Kidney (tissue), 14 donors: Measurements from ENCODE around the gene BABAM2. TPM values are rescaled to one million over a fixed set of nuclear protein-coding genes. Genes with fewer than 3 reads are reported as not detected.

ENCODE experiments used
- DNase-seq, 5 donors: peaks; one replicate each; pipeline ENCODE4 v3.0.0-alpha.2; 2013 to 2020
- FAIRE-seq: peaks from 2 replicates; lab custom pipeline; 2012; peaks lifted over from hg19 to GRCh38; lab: Jason Lieb, UNC
- H3K27ac ChIP-seq, 2 donors: one replicate each; pipeline ENCODE4 v1.7.0; 2013; ENCODE audit warnings: low read depth in 2 of 2, low read length in 2 of 2, inconsistent platforms in 1 of 2
- H3K27me3 ChIP-seq: one replicate; pipeline ENCODE4 v1.7.1; 2013; ENCODE audit warnings: low read length, inconsistent platforms; ENCODE audit not compliant: control insufficient read depth, insufficient read depth
- H3K36me3 ChIP-seq, 3 donors: one replicate each; pipeline versions ENCODE4 v1.7.0 to v1.7.1; 2013; ENCODE audit warnings: low read length in 3 of 3, control low read depth in 1 of 3, inconsistent platforms in 1 of 3; ENCODE audit not compliant: insufficient read depth in 3 of 3, control insufficient read depth in 2 of 3
- H3K4me1 ChIP-seq, 3 donors: one replicate each; pipeline versions ENCODE4 v1.7.0 to v1.7.1; 2013; ENCODE audit warnings: low read length in 3 of 3, inconsistent platforms in 1 of 3, low read depth in 1 of 3; ENCODE audit not compliant: control insufficient read depth in 2 of 3, insufficient read depth in 2 of 3
- H3K4me3 ChIP-seq, 3 donors: one replicate each; pipeline versions ENCODE4 v1.7.0 to v1.8.1; 2013; ENCODE audit warnings: low read length in 3 of 3, control low read depth in 1 of 3, inconsistent platforms in 1 of 3
- H3K9ac ChIP-seq, 3 donors: one replicate each; pipeline versions ENCODE4 v1.7.0 to v1.7.1; 2013; ENCODE audit warnings: low read length in 3 of 3, control low read depth in 1 of 3, inconsistent platforms in 1 of 3
- H3K9me3 ChIP-seq, 3 donors: one replicate each; pipeline versions ENCODE4 v1.7.0 to v1.7.1; 2013; ENCODE audit warnings: low read length in 3 of 3, control low read depth in 1 of 3, inconsistent platforms in 1 of 3; ENCODE audit not compliant: control insufficient read depth in 2 of 3, insufficient read depth in 1 of 3
- intact Hi-C: fragments of 100-400 bp; cut with DNase I; formaldehyde crosslinking; loops from one replicate; pipeline ENCODE4 v1.11.1; 2022
- polyA plus RNA-seq: library from polyadenylated mRNA; stranded (reverse); fragments of 350-450 nt; fragmentation: Illumina TruSeq; extraction: RNeasy Lipid Tissue Mini Kit (QIAGEN cat#74804); gene quantifications from one replicate; pipeline ENCODE4 v1.2.3, GENCODE V29; 2014; ENCODE audit warnings: low read depth, low replicate concordance; ENCODE audit not compliant: insufficient read depth
- total RNA-seq: library from RNA; stranded (reverse); fragmentation: NEBNext Ultra II Directional; extraction: Animal tissue kit (Norgen Biotek cat#: 25700); gene quantifications from one replicate; pipeline ENCODE4 v1.2.1, GENCODE V29; 2021
- TF ChIP-seq, protein P1 (sequence below): IDR thresholded peaks from 3 replicates; pipeline ENCODE4 v1.5.1; 2012; ENCODE audit warnings: mild to moderate bottlenecking, moderate library complexity, borderline replicate concordance; ENCODE audit not compliant: insufficient read depth; ENCODE audit errors: extremely low read depth
- donor health status: control.
- donor health status: control.
- donor health status: control.
- donor health status: control.
- donor health status: control.
- donor health status: DM: yes; HTN: yes; CAD: no.
- donor health status: Normal renal cell carcinoma (clear cell type).

The BABAM2 gene
- total and polyA plus RNA-seq, 2 donors from 2014 or later = 68.4 to 74.1 TPM

DNA sequence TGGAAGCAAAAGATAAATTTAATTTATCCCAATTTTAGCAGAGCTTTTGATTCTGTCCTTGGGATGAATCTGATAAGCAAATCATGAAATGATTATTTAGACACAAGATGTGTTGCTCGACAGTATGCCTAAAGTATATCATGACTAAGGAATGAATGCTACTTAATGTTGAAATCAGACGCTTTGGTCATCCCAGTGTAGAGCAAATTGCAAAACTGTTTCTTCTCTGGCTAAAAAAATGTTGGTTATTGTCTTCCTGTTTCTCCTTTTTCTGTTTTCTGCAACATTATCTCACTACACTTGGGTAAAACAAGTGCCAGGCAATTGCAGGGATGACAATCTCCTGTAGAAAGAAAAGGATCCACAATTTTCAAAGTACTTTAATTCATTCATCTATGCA is 66.4 kb downstream of the BABAM2 start:
- TF ChIP-seq, protein P1, sequence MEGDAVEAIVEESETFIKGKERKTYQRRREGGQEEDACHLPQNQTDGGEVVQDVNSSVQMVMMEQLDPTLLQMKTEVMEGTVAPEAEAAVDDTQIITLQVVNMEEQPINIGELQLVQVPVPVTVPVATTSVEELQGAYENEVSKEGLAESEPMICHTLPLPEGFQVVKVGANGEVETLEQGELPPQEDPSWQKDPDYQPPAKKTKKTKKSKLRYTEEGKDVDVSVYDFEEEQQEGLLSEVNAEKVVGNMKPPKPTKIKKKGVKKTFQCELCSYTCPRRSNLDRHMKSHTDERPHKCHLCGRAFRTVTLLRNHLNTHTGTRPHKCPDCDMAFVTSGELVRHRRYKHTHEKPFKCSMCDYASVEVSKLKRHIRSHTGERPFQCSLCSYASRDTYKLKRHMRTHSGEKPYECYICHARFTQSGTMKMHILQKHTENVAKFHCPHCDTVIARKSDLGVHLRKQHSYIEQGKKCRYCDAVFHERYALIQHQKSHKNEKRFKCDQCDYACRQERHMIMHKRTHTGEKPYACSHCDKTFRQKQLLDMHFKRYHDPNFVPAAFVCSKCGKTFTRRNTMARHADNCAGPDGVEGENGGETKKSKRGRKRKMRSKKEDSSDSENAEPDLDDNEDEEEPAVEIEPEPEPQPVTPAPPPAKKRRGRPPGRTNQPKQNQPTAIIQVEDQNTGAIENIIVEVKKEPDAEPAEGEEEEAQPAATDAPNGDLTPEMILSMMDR = no peak
- Histone ChIP-seq H3K27me3 (no peaks in the 10 kb centered on the region), H3K4me3 (no peak overlapping the region), H3K36me3 (no peaks in the 10 kb centered on the region), H3K4me1 (peaks cover 0 to 31% (median 2%) of the 10 kb centered on the region in 3 donors), H3K27ac (no peak overlapping the region), H3K9me3 (no peaks in the 10 kb centered on the region), H3K9ac (no peak overlapping the region)
- FAIRE-seq (no peak), DNase-seq (no peak)
- intact Hi-C loops = no loop called here

DNA sequence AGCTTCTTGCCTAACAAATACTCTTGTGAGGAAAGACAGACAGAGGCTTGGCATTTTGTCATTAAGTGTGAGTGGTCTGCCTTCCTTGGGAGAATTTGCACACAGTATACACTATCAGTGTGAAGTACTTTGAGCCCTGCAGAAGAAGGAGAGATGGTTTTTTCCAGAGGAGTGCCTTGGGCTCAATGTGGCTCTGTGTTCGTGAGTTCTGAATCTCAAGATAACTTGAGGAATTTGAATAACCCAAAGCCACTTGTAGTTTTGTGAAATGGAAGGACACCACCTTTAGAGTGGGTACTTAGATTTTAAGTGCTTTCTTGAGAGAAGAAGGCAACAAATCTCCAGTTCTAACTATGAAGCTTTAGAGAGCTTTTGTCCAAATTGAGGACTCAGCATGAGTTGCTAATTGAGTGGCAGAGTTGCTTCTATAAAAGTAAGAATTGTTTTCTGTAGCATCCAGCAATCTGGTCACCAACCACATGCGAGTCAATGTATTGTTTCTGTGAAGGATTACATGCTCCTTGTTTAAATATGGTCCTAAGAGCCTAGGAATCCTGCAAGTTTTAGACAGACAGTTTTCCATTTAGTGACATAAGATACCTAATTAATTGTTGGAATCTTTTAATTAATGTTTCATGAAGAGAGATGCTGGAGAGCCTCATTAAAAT is 68.3 kb downstream of the BABAM2 start:
- intact Hi-C loops = no loop called here
- H3K36me3 ChIP-seq = no peaks in the 10 kb centered on the region
- DNase-seq = no peak
- TF ChIP-seq, protein P1 = no peak
- H3K4me1 ChIP-seq = peaks cover 0 to 31% (median 2%) of the 10 kb centered on the region in 3 donors
- no peak for FAIRE-seq
- peaks cover 0 to 2% (median 0%) of the 10 kb centered on the region in 3 donors for H3K9me3 ChIP-seq
- no peak overlapping the region for H3K9ac ChIP-seq
- no peak overlapping the region for H3K27ac ChIP-seq
- H3K4me3 ChIP-seq = no peak overlapping the region
- no peaks in the 10 kb centered on the region for H3K27me3 ChIP-seq

DNA sequence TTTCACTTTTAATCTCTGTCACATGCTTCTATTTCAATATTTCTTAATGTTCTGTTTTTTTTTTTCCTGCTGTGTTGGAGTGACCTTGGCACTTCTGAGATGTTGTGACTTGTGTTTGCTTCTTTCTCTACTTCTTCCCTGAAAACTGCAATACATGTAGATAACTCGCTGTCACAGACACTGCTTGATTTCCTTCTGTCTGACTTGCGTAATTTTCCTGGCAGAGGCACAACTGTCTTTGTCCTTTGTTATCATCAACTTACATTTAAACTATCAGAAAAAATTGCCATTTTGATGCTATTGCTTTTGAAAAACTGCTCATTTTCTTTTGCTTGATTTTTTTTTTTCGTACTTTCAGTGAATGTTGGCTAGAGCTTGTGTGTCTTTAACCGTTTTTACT is 69.0 kb downstream of the BABAM2 start:
- DNase-seq (peak in 2 of 5 donors; percentile 8 to 53), FAIRE-seq (peak; percentile 87)
- intact Hi-C loops = no loop called here

More for the DNA sequence above, 69.0 kb downstream of the BABAM2 start:
- Histone ChIP-seq H3K36me3 (no peaks in the 10 kb centered on the region), H3K4me3 (no peak overlapping the region), H3K27ac (no peak overlapping the region), H3K27me3 (no peaks in the 10 kb centered on the region), H3K9me3 (peaks cover 0 to 8% (median 0%) of the 10 kb centered on the region in 3 donors), H3K9ac (no peak overlapping the region), H3K4me1 (peaks cover 0 to 25% (median 2%) of the 10 kb centered on the region in 3 donors)
- TF ChIP-seq, protein P1 = no peak
